NCI-H2171 (cell line): ENCODE measurements around the gene SRP54.
"Not testable (repeated sequence)": the region's sequence is repeated elsewhere in the genome, so short reads cannot be mapped to it uniquely, and the experiment has no call there.

Experiments
- DNase-seq: peaks from one replicate; lab custom pipeline; 2025; lab: John Stamatoyannopoulos, UW

SRP54 gene

GRCh38 chr14:34983786-34984185, 994 bp downstream of the SRP54 start:
- DNase-seq = no peak

GRCh38 chr14:34985740-34986139, 2.9 kb downstream of the SRP54 start:
- DNase-seq = no peak

- no peak for DNase-seq
Observed at GRCh38 chr14:34987180-34987579, 4.4 kb downstream of the SRP54 start.

GRCh38 chr14:34989762-34990161, 7.0 kb downstream of the SRP54 start:
- no peak for DNase-seq

GRCh38 chr14:34993426-34993825, 10.6 kb downstream of the SRP54 start:
- DNase-seq = no peak

- no peak for DNase-seq
Observed at GRCh38 chr14:34994668-34995067, 11.9 kb downstream of the SRP54 start.

GRCh38 chr14:34997762-34998161, 15.0 kb downstream of the SRP54 start:
- peak; percentile 54 for DNase-seq

GRCh38 chr14:34999500-34999899, 16.7 kb downstream of the SRP54 start:
- DNase-seq = no peak

GRCh38 chr14:35001621-35002020, 18.8 kb downstream of the SRP54 start:
- DNase-seq = no peak

GRCh38 chr14:35004839-35005238, 22.0 kb downstream of the SRP54 start:
- no peak for DNase-seq

- no peak for DNase-seq
Observed at GRCh38 chr14:35016568-35016967, 33.8 kb downstream of the SRP54 start.

GRCh38 chr14:35020713-35021112, 37.9 kb downstream of the SRP54 start:
- no peak for DNase-seq

GRCh38 chr14:35028435-35028834, 45.6 kb downstream of the SRP54 start:
- DNase-seq = no peak

- no peak for DNase-seq
Observed at GRCh38 chr14:35032562-35032961, 49.8 kb downstream of the SRP54 start.

- no peak for DNase-seq
Observed at GRCh38 chr14:35034440-35034833, 51.6 kb downstream of the SRP54 start.

- DNase-seq = not testable (repeated sequence)
Observed at GRCh38 chr14:35034944-35035554, 52.3 kb downstream of the SRP54 start.

- DNase-seq = not testable (repeated sequence)
Observed at GRCh38 chr14:35038312-35038711, 55.5 kb downstream of the SRP54 start.

GRCh38 chr14:35042632-35043031, 59.8 kb downstream of the SRP54 start:
- no peak for DNase-seq

- DNase-seq = no peak
Observed at GRCh38 chr14:35043046-35043445, 60.3 kb downstream of the SRP54 start.

GRCh38 chr14:35044939-35045797, 62.4 kb downstream of the SRP54 start:
- no peak for DNase-seq

GRCh38 chr14:35045798-35046047, 62.9 kb downstream of the SRP54 start:
- no peak for DNase-seq

GRCh38 chr14:35046048-35046750, 63.4 kb downstream of the SRP54 start, which contains the start of gene FAM177A1:
Gene FAM177A1, plus strand, starts transcription at chr14:35046272. Its CDS starts 192 bp downstream, at chr14:35046464.
- peak; percentile 99 for DNase-seq
